Endothelial cell of umbilical vein (primary cell): Measurements from ENCODE around the gene FAS. TPM values are rescaled to one million over a fixed set of nuclear protein-coding genes. Genes with fewer than 3 reads are reported as not detected.

Source experiments
- BruUV-seq: library from RNA; stranded (reverse); fragments of 400-500 nt; replicated peaks from 2 replicates; lab custom pipeline; 2021; lab: Mats Ljungman, UMichigan
- CTCF ChIA-PET: fragments of 300-600, 350-600 bp; sonication (Branson Sonifier 250); formaldehyde crosslinking; loops from one replicate; lab custom pipeline; 2021; ENCODE audit warnings: antibody characterized with exemption, inconsistent platforms; lab: Charles Lee
- POLR2A ChIA-PET: fragments of 300-600, 350-600 bp; sonication (Branson Sonifier 250); formaldehyde crosslinking; loops from one replicate; lab custom pipeline; 2021; ENCODE audit warnings: antibody characterized with exemption, inconsistent platforms; lab: Charles Lee
- DNase-seq: peaks from one replicate; pipeline ENCODE4 v3.0.0-alpha.2; 2011; ENCODE audit warnings: low read depth, low spot score
- FAIRE-seq: peaks from 2 replicates; lab custom pipeline; 2011; peaks lifted over from hg19 to GRCh38; lab: Jason Lieb, UNC
- H2AFZ ChIP-seq: 2 replicates; pipeline ENCODE4 v1.6.0; 2012; ENCODE audit warnings: low read depth, low read length, control low read depth, inconsistent platforms
- H3K27ac ChIP-seq: 2 replicates; pipeline ENCODE4 v1.5.1; 2011; ENCODE audit warnings: low read depth, mild to moderate bottlenecking, control low read depth, low read length, moderate library complexity; ENCODE audit not compliant: insufficient read depth
- H3K27me3 ChIP-seq, 2 experiments: 2 replicates each; pipeline versions ENCODE4 v1.6.0 to v1.6.1; 2011; ENCODE audit warnings: low read length in 2 of 2, mixed read lengths in 1 of 2; ENCODE audit not compliant: control insufficient read depth in 2 of 2, insufficient read depth in 2 of 2
- H3K36me3 ChIP-seq, 2 experiments: 2 replicates in 1 of 2; 3 replicates in 1 of 2; pipeline ENCODE4 v1.5.1; 2011; ENCODE audit warnings: low read length in 2 of 2, mild to moderate bottlenecking in 1 of 2, moderate library complexity in 1 of 2; ENCODE audit not compliant: control insufficient read depth in 2 of 2, insufficient read depth in 2 of 2; ENCODE audit errors: extremely low read depth in 1 of 2
- H3K4me1 ChIP-seq: 3 replicates; pipeline ENCODE4 v1.5.1; 2011; ENCODE audit warnings: mild to moderate bottlenecking, low read length; ENCODE audit not compliant: control insufficient read depth, insufficient read depth; ENCODE audit errors: extremely low read depth
- H3K4me2 ChIP-seq: 2 replicates; pipeline ENCODE4 v1.6.1; 2011; ENCODE audit warnings: low read length, control low read depth, mixed read lengths; ENCODE audit not compliant: insufficient read depth
- H3K4me3 ChIP-seq, 3 experiments: fragments of 200-600 bp in 1 of 3; sonication (generic), shearing (Covaris generic) in 1 of 3; replicated peaks in 1 of 3; 2 replicates each; pipeline ENCODE4 v1.5.1; 2011 to 2016; ENCODE audit warnings: control low read depth in 3 of 3, low read length in 3 of 3, mild to moderate bottlenecking in 2 of 3, inconsistent platforms in 1 of 3, low read depth in 1 of 3, moderate library complexity in 1 of 3; ENCODE audit not compliant: insufficient read depth in 1 of 3
- H3K79me2 ChIP-seq: 2 replicates; pipeline ENCODE4 v1.6.0; 2012; ENCODE audit warnings: low read length, inconsistent platforms; ENCODE audit not compliant: control insufficient read depth, insufficient read depth
- H3K9ac ChIP-seq: replicated peaks from 2 replicates; pipeline ENCODE3; 2011; ENCODE audit warnings: low read length, control low read depth; ENCODE audit not compliant: insufficient read depth; ENCODE audit errors: extremely low read depth
- H3K9me1 ChIP-seq: replicated peaks from 3 replicates; pipeline ENCODE4 v1.6.0; 2011; ENCODE audit warnings: mild to moderate bottlenecking, low read length; ENCODE audit not compliant: control insufficient read depth, insufficient read depth; ENCODE audit errors: extremely low read depth
- H3K9me3 ChIP-seq: replicated peaks from 2 replicates; pipeline ENCODE4 v1.5.1; 2012; ENCODE audit warnings: low read length, inconsistent platforms; ENCODE audit not compliant: control insufficient read depth, insufficient read depth
- H4K20me1 ChIP-seq: replicated peaks from 2 replicates; pipeline ENCODE3; 2011; ENCODE audit warnings: mild to moderate bottlenecking, low read length; ENCODE audit not compliant: control insufficient read depth, insufficient read depth; ENCODE audit errors: extremely low read depth
- EZH2 ChIP-seq: IDR thresholded peaks from 2 replicates; pipeline ENCODE4 v1.6.1; 2012; ENCODE audit warnings: borderline replicate concordance, low read depth, mild to moderate bottlenecking, moderate library complexity, low read length, inconsistent platforms; ENCODE audit not compliant: severe bottlenecking
- FOS ChIP-seq: IDR thresholded peaks from 2 replicates; pipeline ENCODE4 v1.6.1; 2011; ENCODE audit warnings: mild to moderate bottlenecking, low read length, moderate library complexity, borderline replicate concordance; ENCODE audit not compliant: insufficient read depth
- GATA2 ChIP-seq: IDR thresholded peaks from 2 replicates; pipeline ENCODE4 v1.7.0; 2011; ENCODE audit warnings: low read depth, mild to moderate bottlenecking, moderate library complexity, mixed read lengths, low read length; ENCODE audit not compliant: insufficient read length, insufficient read depth
- JUN ChIP-seq: IDR thresholded peaks from 2 replicates; pipeline ENCODE4 v1.6.1; 2011; ENCODE audit warnings: borderline replicate concordance, low read depth; ENCODE audit not compliant: insufficient read length, insufficient read depth
- MAX ChIP-seq: IDR thresholded peaks from 2 replicates; pipeline ENCODE4 v1.6.1; 2011; ENCODE audit not compliant: insufficient read depth, insufficient read length
- MYC ChIP-seq: IDR thresholded peaks from one replicate; pipeline ENCODE4 v1.6.1; 2011; ENCODE audit warnings: mild to moderate bottlenecking, low read depth, low read length
- POLR2A ChIP-seq: IDR thresholded peaks from 2 replicates; pipeline ENCODE4 v1.6.1; 2012; ENCODE audit warnings: low read depth, mild to moderate bottlenecking, control low read depth, low read length
- POLR2AphosphoS5 ChIP-seq: IDR thresholded peaks from 2 replicates; pipeline ENCODE4 v1.6.1; 2012; ENCODE audit warnings: low read depth, mild to moderate bottlenecking, control low read depth, low read length, moderate library complexity; ENCODE audit not compliant: insufficient read depth
- dilution Hi-C: fragments of 300-500 bp; cut with MboI; formaldehyde crosslinking; loops from one replicate; pipeline ENCODE4 v1.15.0; 2019; ENCODE audit warnings: low sequenced_read_pairs; ENCODE audit not compliant: extremely low pct_ligation_motif_present
- intact Hi-C: fragments of 100-400 bp; cut with micrococcal nuclease; formaldehyde crosslinking; loops from one replicate; pipeline ENCODE4 v1.10.0; 2022
- polyA plus RNA-seq, 4 experiments: library from polyadenylated mRNA; depleted of rRNA in 3 of 4; stranded (reverse) in 3 of 4; unstranded in 1 of 4; fragments of >200 nt; gene quantifications; 2 replicates each; pipeline versions ENCODE4 v1.2.1 to v1.2.3, GENCODE V29; 2011 to 2012; ENCODE audit warnings: missing spikeins in 1 of 4
- total RNA-seq: library from RNA; stranded (reverse); gene quantifications from 2 replicates; pipeline ENCODE4 v1.2.3, GENCODE V29; 2021
- TF ChIP-seq, protein P1 (sequence below), 2 donors: IDR thresholded peaks; 1 replicate in 1 of 2; 2 replicates in 1 of 2; pipeline ENCODE4 v1.5.1; 2011; ENCODE audit warnings: low read length in 2 of 2, mild to moderate bottlenecking in 2 of 2, moderate library complexity in 2 of 2, control low read depth in 1 of 2, inconsistent platforms in 1 of 2, low read depth in 1 of 2; ENCODE audit not compliant: insufficient read depth in 1 of 2; ENCODE audit errors: extremely low read depth in 1 of 2

Gene FAS
- total and polyA plus RNA-seq, 2 donors (not counting 3 experiments of a cell fraction or from before 2014, with no cell fraction given), result 2.0 to 6.1 TPM

- Histone ChIP-seq H3K4me3 (no peak overlapping the region), H3K9ac (no peak overlapping the region), H3K79me2 (no peaks in the 10 kb centered on the region), H3K4me1 (no peaks in the 10 kb centered on the region), H3K4me2 (no peak overlapping the region), H3K9me3 (no peaks in the 10 kb centered on the region), H4K20me1 (no peaks in the 10 kb centered on the region), H3K36me3 (no peaks in the 10 kb centered on the region), H3K9me1 (no peaks in the 10 kb centered on the region), H3K27ac (no peak overlapping the region), H3K27me3 (peaks cover 25 to 39% of the 10 kb centered on the region in 2 experiments), H2AFZ (no peak overlapping the region)
- BruUV-seq, result no TSS peak
- POLR2A ChIA-PET, result no interaction called here
- intact Hi-C loops (no loop called here), dilution Hi-C loops (no loop called here)
- no peak for FAIRE-seq
- CTCF ChIA-PET, result no interaction called here
- no peak for DNase-seq
- no peak for TF ChIP-seq MYC
- no peak for TF ChIP-seq MAX
- no peak for TF ChIP-seq POLR2AphosphoS5
- TF ChIP-seq GATA2, result no peak
- TF ChIP-seq JUN, result no peak
- TF ChIP-seq EZH2, result no peak
- no peak for TF ChIP-seq FOS
- TF ChIP-seq, protein P1, sequence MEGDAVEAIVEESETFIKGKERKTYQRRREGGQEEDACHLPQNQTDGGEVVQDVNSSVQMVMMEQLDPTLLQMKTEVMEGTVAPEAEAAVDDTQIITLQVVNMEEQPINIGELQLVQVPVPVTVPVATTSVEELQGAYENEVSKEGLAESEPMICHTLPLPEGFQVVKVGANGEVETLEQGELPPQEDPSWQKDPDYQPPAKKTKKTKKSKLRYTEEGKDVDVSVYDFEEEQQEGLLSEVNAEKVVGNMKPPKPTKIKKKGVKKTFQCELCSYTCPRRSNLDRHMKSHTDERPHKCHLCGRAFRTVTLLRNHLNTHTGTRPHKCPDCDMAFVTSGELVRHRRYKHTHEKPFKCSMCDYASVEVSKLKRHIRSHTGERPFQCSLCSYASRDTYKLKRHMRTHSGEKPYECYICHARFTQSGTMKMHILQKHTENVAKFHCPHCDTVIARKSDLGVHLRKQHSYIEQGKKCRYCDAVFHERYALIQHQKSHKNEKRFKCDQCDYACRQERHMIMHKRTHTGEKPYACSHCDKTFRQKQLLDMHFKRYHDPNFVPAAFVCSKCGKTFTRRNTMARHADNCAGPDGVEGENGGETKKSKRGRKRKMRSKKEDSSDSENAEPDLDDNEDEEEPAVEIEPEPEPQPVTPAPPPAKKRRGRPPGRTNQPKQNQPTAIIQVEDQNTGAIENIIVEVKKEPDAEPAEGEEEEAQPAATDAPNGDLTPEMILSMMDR (IDR thresholded peaks at IDR 0.05; ENCODE audit: extremely low read depth in 1 of 2, insufficient read depth in 1 of 2, low read depth in 1 of 2, low read length in 2 of 2), result no peak
- no peak for TF ChIP-seq POLR2A
These were observed 31.9 kb upstream of the FAS start for GRCh38 chr10:88958721-88959120.
